NT2/D1 (cell line): ENCODE results near the gene FOSL1.

Source experiments
- SUZ12 ChIP-seq: IDR thresholded peaks from 2 replicates; pipeline ENCODE4 v1.6.1; 2011; ENCODE audit not compliant: insufficient read length, insufficient read depth; ENCODE audit errors: extremely low read depth
- YY1 ChIP-seq: IDR thresholded peaks from 2 replicates; pipeline ENCODE4 v1.6.1; 2011; ENCODE audit not compliant: insufficient read length, insufficient read depth
- ZNF274 ChIP-seq: IDR thresholded peaks from 2 replicates; pipeline ENCODE4 v1.6.1; 2011; ENCODE audit warnings: mild to moderate bottlenecking, low read depth, low read length

DNA sequence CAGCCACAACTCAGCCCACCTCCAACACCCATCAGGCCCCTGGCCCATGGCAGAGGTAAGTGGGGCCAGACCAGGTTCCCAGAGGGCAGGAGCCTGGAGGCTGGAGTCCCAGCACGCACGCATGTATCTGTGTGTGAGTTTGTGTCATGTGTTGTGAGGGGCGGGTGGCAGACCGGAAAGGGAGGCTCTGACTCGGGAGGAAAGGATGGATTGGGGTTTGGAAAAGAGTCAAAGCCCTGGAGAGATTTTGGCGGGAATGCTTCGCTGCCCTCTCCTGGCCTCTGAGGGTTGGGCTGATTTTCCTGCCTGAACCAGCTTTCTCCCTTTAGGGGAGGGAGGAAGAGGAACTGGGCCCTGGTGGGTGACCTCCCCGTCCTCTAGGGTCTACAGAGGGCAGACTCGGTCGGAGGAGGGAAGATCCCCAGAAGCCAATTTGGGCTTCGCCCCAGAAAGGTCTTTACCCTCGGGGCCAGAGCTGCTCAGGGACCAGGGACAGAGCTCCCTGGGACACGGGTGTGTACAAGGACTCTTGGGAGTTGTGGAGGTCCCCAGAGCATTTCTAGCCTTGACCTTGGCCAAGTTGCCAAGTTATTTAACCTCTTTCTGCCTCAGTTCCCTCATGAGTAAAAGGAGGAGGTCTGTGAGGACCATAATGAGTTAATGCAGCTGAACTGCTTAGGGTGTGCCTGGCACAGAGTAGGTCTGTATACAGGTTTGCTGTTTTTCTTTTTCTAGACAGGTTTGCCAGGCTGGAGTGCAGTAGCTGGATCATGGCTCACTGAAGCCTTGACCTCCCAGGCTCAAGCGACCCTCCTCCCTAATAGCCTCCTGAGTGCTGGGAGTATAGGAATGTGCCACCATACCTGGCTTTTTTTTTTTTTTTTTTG, 11.7 kb upstream of the FOSL1 start:
- TF ChIP-seq ZNF274, result no peak
- no peak for TF ChIP-seq SUZ12
- no peak for TF ChIP-seq YY1
